Osteocyte (in vitro differentiated cells): ENCODE measurements around the gene TMEM217. TPM values are rescaled to one million over a fixed set of nuclear protein-coding genes. Genes with fewer than 3 reads are reported as not detected.

Experiments used
- DNase-seq: peaks from one replicate; pipeline ENCODE4 v3.0.0; 2021; ENCODE audit warnings: mixed read lengths; ENCODE audit not compliant: unreplicated experiment; ENCODE audit errors: extremely low spot score
- H3K27ac Mint-ChIP-seq: one replicate; pipeline ENCODE4 v1.8.0; 2021; ENCODE audit warnings: mild to moderate bottlenecking, mixed read lengths; ENCODE audit not compliant: unreplicated experiment
- H3K27me3 Mint-ChIP-seq: one replicate; pipeline ENCODE4 v1.8.0; 2021; ENCODE audit warnings: mixed read lengths; ENCODE audit not compliant: unreplicated experiment
- H3K36me3 Mint-ChIP-seq: one replicate; pipeline ENCODE4 v1.8.0; 2021; ENCODE audit warnings: mixed read lengths; ENCODE audit not compliant: unreplicated experiment
- H3K4me1 Mint-ChIP-seq: one replicate; pipeline ENCODE4 v1.8.0; 2021; ENCODE audit warnings: mixed read lengths; ENCODE audit not compliant: unreplicated experiment
- H3K4me3 Mint-ChIP-seq: one replicate; pipeline ENCODE4 v1.8.0; 2021; ENCODE audit warnings: mild to moderate bottlenecking, moderate library complexity, mixed read lengths; ENCODE audit not compliant: unreplicated experiment
- H3K9me3 Mint-ChIP-seq: one replicate; pipeline ENCODE4 v1.8.0; 2021; ENCODE audit warnings: mixed read lengths; ENCODE audit not compliant: unreplicated experiment
- total RNA-seq: library from RNA; stranded (reverse); gene quantifications from 2 replicates; pipeline ENCODE4 v1.2.1, GENCODE V29; 2021
- TF ChIP-seq, protein P1 (sequence below): fragments of 200-600 bp; sonication (generic); IDR thresholded peaks from 2 replicates; pipeline ENCODE4 v1.5.0; 2021; ENCODE audit warnings: antibody characterized with exemption, mild to moderate bottlenecking, moderate library complexity

Gene TMEM217
- total RNA-seq, 1 donor from 2014 or later, result 3.5 TPM

DNA sequence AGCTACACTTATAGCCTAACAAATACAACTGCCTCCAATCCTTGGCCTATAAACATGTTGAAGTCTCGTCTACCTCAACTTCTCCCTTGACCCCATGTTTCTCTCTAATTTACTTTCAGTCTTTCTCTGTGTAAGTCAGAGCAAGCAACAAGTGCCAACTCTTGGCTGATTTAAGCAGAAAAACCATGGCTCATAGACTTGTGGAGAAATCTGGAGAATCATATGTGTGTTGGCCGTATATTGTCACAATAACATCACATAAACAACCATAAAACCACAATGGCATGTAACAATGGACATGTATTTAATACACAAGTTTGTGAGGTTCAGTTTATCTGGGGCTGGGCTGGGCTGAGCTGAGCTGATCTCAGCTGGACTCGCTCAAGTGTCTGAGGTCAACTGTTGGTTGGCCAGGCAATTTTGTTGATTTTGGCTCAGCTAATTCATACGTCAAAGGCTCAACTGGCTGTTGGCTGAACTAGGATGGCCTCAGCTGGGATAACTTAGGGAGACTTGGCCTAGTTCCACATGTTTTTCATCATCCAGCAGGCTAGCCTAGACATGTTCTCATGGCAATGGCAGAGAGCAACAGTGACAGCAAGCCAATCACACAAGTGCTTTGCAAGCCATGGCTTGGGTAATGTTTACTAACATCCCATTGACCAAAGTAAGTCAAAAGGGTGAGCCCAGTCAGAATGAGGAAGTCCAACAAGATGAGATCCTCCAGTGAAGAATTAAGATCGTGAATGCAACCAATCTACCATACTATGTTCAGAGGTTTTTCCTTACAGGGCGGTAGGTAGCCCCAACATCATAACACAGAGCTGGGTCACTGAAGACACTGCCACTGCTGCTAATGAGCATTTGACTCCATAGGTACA, 13.3 kb downstream of the TMEM217 start:
- Mint-ChIP-seq H3K4me3 (peak overlapping the region; percentile 44), H3K4me1 (peaks cover 73% of the 10 kb centered on the region), H3K27ac (peak overlapping the region; percentile 98), H3K9me3 (peaks cover under 1% of the 10 kb centered on the region), H3K27me3 (no peaks in the 10 kb centered on the region), H3K36me3 (no peaks in the 10 kb centered on the region)
- TF ChIP-seq, protein P1, sequence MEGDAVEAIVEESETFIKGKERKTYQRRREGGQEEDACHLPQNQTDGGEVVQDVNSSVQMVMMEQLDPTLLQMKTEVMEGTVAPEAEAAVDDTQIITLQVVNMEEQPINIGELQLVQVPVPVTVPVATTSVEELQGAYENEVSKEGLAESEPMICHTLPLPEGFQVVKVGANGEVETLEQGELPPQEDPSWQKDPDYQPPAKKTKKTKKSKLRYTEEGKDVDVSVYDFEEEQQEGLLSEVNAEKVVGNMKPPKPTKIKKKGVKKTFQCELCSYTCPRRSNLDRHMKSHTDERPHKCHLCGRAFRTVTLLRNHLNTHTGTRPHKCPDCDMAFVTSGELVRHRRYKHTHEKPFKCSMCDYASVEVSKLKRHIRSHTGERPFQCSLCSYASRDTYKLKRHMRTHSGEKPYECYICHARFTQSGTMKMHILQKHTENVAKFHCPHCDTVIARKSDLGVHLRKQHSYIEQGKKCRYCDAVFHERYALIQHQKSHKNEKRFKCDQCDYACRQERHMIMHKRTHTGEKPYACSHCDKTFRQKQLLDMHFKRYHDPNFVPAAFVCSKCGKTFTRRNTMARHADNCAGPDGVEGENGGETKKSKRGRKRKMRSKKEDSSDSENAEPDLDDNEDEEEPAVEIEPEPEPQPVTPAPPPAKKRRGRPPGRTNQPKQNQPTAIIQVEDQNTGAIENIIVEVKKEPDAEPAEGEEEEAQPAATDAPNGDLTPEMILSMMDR, result no peak
- DNase-seq, result peak; percentile 92

DNA sequence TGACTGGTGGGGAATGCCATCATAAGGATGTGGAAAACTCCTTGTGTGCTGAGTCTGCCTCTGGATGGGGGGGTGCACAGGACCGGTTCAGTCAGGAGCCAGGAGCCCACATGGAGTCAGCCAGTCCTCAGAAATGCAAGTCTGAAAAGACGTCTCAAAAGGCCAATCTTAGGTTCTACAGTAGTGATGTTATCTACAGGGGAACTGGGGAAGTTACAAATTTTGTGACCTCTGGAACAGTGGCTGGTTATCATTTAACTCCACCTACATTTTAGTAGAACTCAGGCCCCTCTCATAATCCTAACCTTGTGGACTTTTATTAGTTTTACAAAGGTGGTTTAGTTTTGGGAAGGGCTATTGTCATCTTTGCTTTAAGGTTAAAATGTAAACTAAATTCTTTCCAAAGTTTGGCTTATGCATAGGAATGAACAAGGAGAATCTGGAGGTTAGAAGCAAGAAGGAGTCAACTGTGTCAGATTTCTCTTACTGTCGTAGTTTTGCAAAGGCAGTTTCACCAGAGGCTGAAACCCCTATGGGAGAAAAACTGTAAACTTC, 14.1 kb downstream of the TMEM217 start:
- no peak overlapping the region for H3K4me3 Mint-ChIP-seq
- DNase-seq, result no peak
- TF ChIP-seq, protein P1, result no peak
- peaks cover 3% of the 10 kb centered on the region for H3K9me3 Mint-ChIP-seq
- no peaks in the 10 kb centered on the region for H3K27me3 Mint-ChIP-seq
- no peaks in the 10 kb centered on the region for H3K36me3 Mint-ChIP-seq
- H3K27ac Mint-ChIP-seq, result peak overlapping the region; percentile 98
- H3K4me1 Mint-ChIP-seq, result peaks cover 76% of the 10 kb centered on the region

GRCh38 chr6:37243131-37243815, 14.7 kb downstream of the TMEM217 start:
- Mint-ChIP-seq H3K9me3 (peaks cover 3% of the 10 kb centered on the region), H3K27me3 (no peaks in the 10 kb centered on the region), H3K36me3 (no peaks in the 10 kb centered on the region), H3K27ac (peak overlapping the region; percentile 98), H3K4me1 (peaks cover 78% of the 10 kb centered on the region), H3K4me3 (no peak overlapping the region)
- TF ChIP-seq, protein P1, result no peak
- no peak for DNase-seq

- TF ChIP-seq, protein P1, result no peak
- H3K27ac Mint-ChIP-seq, result peak overlapping the region; percentile 98
- no peaks in the 10 kb centered on the region for H3K27me3 Mint-ChIP-seq
- peaks cover 81% of the 10 kb centered on the region for H3K4me1 Mint-ChIP-seq
- DNase-seq, result no peak
- no peaks in the 10 kb centered on the region for H3K36me3 Mint-ChIP-seq
- no peak overlapping the region for H3K4me3 Mint-ChIP-seq
- H3K9me3 Mint-ChIP-seq, result peaks cover 3% of the 10 kb centered on the region
These were observed 15.4 kb downstream of the TMEM217 start for GRCh38 chr6:37242429-37243052.
